Epithelial cell of proximal tubule (primary cell): ENCODE results near the gene GLP1R. TPM values are rescaled to one million over a fixed set of nuclear protein-coding genes. Genes with fewer than 3 reads are reported as not detected.

Experiments used
- DNase-seq: peaks from one replicate; pipeline ENCODE4 v3.0.0-alpha.2; 2011; ENCODE audit warnings: low read depth
- H3K4me3 ChIP-seq: 2 replicates; pipeline ENCODE4 v1.5.1; 2011; ENCODE audit warnings: low read depth, mild to moderate bottlenecking, low read length
- CTCF ChIP-seq: conservative IDR thresholded peaks from 2 replicates; pipeline ENCODE4 v1.5.1; 2012; ENCODE audit warnings: low read depth, mild to moderate bottlenecking, low read length
- total RNA-seq: library from RNA; depleted of rRNA; stranded (reverse); fragments of >200 nt; gene quantifications from 2 replicates; pipeline ENCODE4 v1.2.3, GENCODE V29; 2015

GLP1R gene
- total RNA-seq, 1 donor from 2014 or later, result not detected

DNA sequence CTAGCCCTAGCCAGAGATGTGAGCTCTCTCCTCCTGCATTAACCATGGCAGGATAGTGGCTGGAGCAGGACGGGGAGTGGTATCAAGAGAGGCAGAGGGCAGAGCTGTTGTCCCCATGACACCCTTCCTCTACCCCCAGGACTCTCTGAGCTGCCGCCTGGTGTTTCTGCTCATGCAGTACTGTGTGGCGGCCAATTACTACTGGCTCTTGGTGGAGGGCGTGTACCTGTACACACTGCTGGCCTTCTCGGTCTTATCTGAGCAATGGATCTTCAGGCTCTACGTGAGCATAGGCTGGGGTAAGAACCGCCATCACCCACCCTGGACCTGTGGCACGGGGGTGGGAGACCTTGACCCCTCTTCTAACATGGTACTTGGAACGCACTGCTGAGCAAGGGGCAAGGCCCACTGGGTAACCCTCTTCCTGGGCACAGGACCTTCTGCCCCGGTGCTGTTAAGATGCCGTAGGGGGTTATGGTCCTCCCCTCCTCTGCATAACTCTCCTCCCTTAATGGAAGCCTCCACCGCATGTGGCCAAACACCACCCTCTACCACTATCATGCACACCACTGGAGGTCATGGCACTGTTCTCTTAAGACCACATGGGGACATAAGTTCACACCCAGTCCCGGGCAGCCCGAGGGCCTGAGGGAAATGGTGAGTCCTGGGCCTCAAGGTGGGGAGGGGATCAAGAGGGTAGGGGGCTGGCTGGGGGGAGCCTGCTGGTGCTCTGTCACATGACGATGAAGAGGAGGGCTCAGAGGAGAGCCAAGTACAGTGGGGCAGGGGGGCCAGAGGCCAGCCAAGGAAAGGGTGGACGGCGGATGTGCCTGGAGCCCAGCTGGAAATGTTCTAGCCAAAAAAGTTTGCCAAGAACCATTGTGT is 25.1 kb downstream of the GLP1R start:
- DNase-seq, result no peak
- TF ChIP-seq CTCF, result no peak
- H3K4me3 ChIP-seq, result no peak overlapping the region

GRCh38 chr6:39074486-39074885 is 25.9 kb downstream of the GLP1R start:
- no peak overlapping the region for H3K4me3 ChIP-seq
- DNase-seq, result no peak
- no peak for TF ChIP-seq CTCF

DNA sequence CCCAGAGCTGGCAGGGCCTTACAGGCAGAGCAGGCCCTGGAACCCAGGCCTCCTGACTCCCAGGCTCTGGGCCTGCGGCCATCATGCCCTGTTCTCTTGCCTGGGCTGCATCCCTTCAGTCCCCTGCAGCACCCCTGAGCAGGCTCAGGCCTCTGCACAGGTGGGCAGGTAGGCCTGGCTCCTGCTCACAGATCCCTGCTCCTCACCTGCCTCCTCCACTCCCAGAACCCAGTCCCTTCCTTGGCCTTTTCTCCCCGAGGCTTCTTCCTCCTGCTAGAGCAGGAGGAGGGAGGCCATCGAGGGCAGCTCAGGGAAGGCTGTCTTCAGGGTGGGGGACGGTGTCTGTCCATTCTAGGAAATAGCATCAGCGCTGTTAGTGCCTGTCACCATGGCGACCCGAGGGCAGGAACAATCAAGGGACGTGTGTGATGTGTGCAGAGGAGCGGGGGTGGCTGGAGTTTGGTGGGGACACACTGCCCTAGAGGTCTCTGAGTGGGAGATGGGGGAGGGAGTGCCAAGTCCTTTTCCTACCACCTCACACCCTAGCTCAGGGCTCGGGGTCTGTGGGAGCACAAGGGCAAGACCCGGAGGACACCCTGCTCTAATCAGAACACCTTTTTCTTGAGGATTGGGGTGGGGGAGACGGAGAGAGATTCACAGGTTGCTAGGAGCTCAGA is 26.6 kb downstream of the GLP1R start:
- no peak for TF ChIP-seq CTCF
- H3K4me3 ChIP-seq, result no peak overlapping the region
- DNase-seq, result no peak

DNA sequence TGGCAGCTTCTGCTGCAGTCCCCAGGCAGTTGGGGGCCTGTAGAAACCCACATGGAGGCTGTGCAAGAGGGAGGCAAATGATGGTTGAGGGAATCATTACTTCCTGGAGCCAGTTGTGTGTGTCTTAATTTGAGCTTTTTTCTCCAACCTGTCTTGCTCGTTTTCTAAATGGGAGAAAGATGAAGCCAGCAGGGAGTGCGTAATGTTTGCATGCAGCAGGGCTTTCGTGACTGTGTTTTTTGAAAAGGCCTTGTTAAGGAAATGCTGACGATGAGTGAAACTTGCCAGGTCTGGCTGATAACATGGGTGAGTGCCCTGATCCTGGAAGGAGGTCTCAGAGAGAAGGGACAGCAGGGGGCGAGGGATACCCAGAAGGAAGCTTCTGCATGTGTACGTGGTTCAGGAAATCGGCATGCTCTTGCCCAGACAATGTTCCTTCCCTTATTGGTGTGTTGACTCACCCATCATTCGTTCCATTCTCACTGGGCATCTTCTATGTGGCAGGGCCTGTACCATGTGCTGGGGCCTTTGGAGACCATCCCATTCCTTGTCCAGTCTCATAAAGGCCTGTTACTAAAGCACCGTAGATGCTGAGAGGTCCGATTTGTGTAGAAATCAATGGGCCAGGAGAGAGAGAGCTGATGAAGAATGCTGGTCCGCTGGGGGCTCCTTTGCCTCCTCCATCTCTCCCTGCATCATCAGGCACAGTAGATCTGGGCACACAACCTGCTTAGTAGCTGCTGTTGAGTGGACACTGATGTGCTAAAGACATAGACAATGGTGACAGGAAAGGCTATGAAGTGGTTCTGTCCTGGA is 27.4 kb downstream of the GLP1R start:
- H3K4me3 ChIP-seq, result no peak overlapping the region
- TF ChIP-seq CTCF, result no peak
- DNase-seq, result no peak

GRCh38 chr6:39076623-39077535 is 28.3 kb downstream of the GLP1R start:
- no peak for TF ChIP-seq CTCF
- DNase-seq, result no peak

More at GRCh38 chr6:39076623-39077535, 28.3 kb downstream of the GLP1R start:
- no peak overlapping the region for H3K4me3 ChIP-seq
